ENCODE results near the gene TRAF6.

The TRAF6 gene

GRCh38 chr11:36467916-36468315 lies 42.2 kb downstream of the TRAF6 start:
- Histone ChIP-seq H3K36me3 (ENCODE audit: control insufficient read depth, insufficient read depth, low read length) (no peaks in the 10 kb centered on the region), H3K27me3 (replicated peaks; ENCODE audit: control insufficient read depth, insufficient read depth, low read length) (no peaks in the 10 kb centered on the region), H3K4me3 (replicated peaks; ENCODE audit: low read depth, low read length) (no peak overlapping the region)
- no peak for DNase-seq (ENCODE audit: extremely low read depth, insufficient read length)
- TF ChIP-seq, protein P1, sequence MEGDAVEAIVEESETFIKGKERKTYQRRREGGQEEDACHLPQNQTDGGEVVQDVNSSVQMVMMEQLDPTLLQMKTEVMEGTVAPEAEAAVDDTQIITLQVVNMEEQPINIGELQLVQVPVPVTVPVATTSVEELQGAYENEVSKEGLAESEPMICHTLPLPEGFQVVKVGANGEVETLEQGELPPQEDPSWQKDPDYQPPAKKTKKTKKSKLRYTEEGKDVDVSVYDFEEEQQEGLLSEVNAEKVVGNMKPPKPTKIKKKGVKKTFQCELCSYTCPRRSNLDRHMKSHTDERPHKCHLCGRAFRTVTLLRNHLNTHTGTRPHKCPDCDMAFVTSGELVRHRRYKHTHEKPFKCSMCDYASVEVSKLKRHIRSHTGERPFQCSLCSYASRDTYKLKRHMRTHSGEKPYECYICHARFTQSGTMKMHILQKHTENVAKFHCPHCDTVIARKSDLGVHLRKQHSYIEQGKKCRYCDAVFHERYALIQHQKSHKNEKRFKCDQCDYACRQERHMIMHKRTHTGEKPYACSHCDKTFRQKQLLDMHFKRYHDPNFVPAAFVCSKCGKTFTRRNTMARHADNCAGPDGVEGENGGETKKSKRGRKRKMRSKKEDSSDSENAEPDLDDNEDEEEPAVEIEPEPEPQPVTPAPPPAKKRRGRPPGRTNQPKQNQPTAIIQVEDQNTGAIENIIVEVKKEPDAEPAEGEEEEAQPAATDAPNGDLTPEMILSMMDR (IDR thresholded peaks at IDR 0.05; ENCODE audit: insufficient read depth, low read length, poor library complexity, severe bottlenecking) = no peak

- DNase-seq (ENCODE audit: extremely low read depth, insufficient read length) = no peak
- H3K36me3 ChIP-seq (ENCODE audit: control insufficient read depth, insufficient read depth, low read length) = no peaks in the 10 kb centered on the region
- no peak overlapping the region for H3K4me3 ChIP-seq (replicated peaks; ENCODE audit: low read depth, low read length)
- TF ChIP-seq, protein P1 (IDR thresholded peaks at IDR 0.05; ENCODE audit: insufficient read depth, low read length, poor library complexity, severe bottlenecking) = no peak
- no peaks in the 10 kb centered on the region for H3K27me3 ChIP-seq (replicated peaks; ENCODE audit: control insufficient read depth, insufficient read depth, low read length)
Measured at GRCh38 chr11:36467012-36467411, 43.1 kb downstream of the TRAF6 start.

- Histone ChIP-seq H3K36me3 (ENCODE audit: control insufficient read depth, insufficient read depth, low read length) (no peaks in the 10 kb centered on the region), H3K4me3 (replicated peaks; ENCODE audit: low read depth, low read length) (no peak overlapping the region), H3K27me3 (replicated peaks; ENCODE audit: control insufficient read depth, insufficient read depth, low read length) (no peaks in the 10 kb centered on the region)
- no peak for DNase-seq (ENCODE audit: extremely low read depth, insufficient read length)
- TF ChIP-seq, protein P1 (IDR thresholded peaks at IDR 0.05; ENCODE audit: insufficient read depth, low read length, poor library complexity, severe bottlenecking) = no peak
Measured at GRCh38 chr11:36465449-36466163, 44.5 kb downstream of the TRAF6 start.

DNA sequence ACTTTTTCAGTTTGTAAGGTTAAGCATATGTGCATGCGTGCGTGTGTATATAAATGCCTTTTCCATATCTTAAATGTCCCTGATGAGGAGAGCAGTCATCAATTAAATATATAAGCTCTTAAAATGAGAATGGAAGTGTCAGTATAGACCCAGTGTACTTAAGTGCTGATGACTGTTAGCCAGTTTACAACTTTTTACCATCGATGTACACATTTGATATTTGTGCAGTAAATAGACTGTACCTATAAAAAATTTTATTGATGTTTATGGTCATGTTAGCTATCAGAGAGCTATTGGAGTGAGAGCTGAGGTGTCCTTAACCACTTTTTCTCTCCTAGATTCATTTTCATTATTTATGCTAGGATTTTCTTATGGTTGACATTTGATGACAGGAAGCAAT lies 45.4 kb downstream of the TRAF6 start:
- TF ChIP-seq, protein P1 (IDR thresholded peaks at IDR 0.05; ENCODE audit: insufficient read depth, low read length, poor library complexity, severe bottlenecking) = no peak
- no peak overlapping the region for H3K4me3 ChIP-seq (replicated peaks; ENCODE audit: low read depth, low read length)
- no peaks in the 10 kb centered on the region for H3K36me3 ChIP-seq (ENCODE audit: control insufficient read depth, insufficient read depth, low read length)
- H3K27me3 ChIP-seq (replicated peaks; ENCODE audit: control insufficient read depth, insufficient read depth, low read length) = no peaks in the 10 kb centered on the region
- DNase-seq (ENCODE audit: extremely low read depth, insufficient read length) = no peak

DNA sequence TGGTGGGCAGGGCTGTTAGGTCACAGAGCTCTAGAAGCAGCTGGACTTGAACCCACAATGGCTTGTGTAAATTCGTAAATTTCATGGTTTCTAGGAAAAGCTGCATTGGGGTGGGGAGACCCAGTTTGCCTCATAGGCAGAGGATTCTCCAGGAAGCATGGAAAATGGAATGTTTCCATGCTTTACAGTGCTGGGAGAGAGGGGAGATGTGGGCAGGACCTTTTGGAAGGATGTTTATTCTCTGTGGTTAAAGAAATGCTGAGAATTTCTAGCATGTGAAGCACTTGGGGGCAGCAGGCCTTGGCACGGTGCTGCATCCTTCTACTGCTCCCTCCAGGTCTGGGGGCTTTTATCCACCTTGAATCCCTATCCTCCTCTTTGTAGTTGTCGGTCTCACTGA lies 46.3 kb downstream of the TRAF6 start:
- H3K36me3 ChIP-seq (ENCODE audit: control insufficient read depth, insufficient read depth, low read length) = no peaks in the 10 kb centered on the region
- no peak for DNase-seq (ENCODE audit: extremely low read depth, insufficient read length)
- TF ChIP-seq, protein P1 (IDR thresholded peaks at IDR 0.05; ENCODE audit: insufficient read depth, low read length, poor library complexity, severe bottlenecking) = no peak
- no peaks in the 10 kb centered on the region for H3K27me3 ChIP-seq (replicated peaks; ENCODE audit: control insufficient read depth, insufficient read depth, low read length)
- no peak overlapping the region for H3K4me3 ChIP-seq (replicated peaks; ENCODE audit: low read depth, low read length)

DNA sequence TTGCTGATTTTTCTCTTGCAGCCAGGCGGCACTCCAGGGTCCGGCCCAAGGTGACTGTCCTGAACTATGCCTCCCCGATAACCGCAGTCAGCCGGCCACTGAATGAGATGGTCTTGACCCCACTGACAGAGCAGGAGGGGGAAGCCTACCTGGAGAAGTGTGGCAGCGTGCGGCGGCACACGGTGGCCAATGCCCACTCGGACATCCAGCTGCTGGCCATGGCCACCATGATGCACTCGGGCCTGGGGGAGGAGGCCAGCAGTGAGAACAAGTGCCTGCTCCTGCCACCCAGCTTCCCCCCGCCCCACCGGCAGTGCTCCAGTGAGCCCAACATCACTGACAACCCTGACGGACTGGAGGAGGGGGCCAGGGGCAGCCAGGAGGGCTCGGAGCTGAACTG lies 47.8 kb downstream of the TRAF6 start:
- Histone ChIP-seq H3K36me3 (ENCODE audit: control insufficient read depth, insufficient read depth, low read length) (no peaks in the 10 kb centered on the region), H3K4me3 (replicated peaks; ENCODE audit: low read depth, low read length) (no peak overlapping the region), H3K27me3 (replicated peaks; ENCODE audit: control insufficient read depth, insufficient read depth, low read length) (no peaks in the 10 kb centered on the region)
- no peak for DNase-seq (ENCODE audit: extremely low read depth, insufficient read length)
- TF ChIP-seq, protein P1 (IDR thresholded peaks at IDR 0.05; ENCODE audit: insufficient read depth, low read length, poor library complexity, severe bottlenecking) = no peak
